Caco-2 (cell line): Measurements from ENCODE around the gene VSX1. TPM values are rescaled to one million over a fixed set of nuclear protein-coding genes. Genes with fewer than 3 reads are reported as not detected.

ENCODE experiments used
- BruUV-seq: library from RNA; stranded (reverse); fragments of 400-500 nt; replicated peaks from 2 replicates; lab custom pipeline; 2021; lab: Mats Ljungman, UMichigan
- CTCF ChIA-PET: fragments of 300-600 bp; sonication (Branson Sonifier 250); formaldehyde crosslinking; loops from one replicate; lab custom pipeline; 2022; ENCODE audit warnings: antibody characterized with exemption; lab: Charles Lee
- POLR2A ChIA-PET: fragments of 300-600 bp; sonication (Branson Sonifier 250); formaldehyde crosslinking; loops from one replicate; lab custom pipeline; 2022; ENCODE audit warnings: antibody characterized with exemption; lab: Charles Lee
- DNase-seq, 2 experiments: peaks; one replicate each; pipeline versions ENCODE4 v3.0.0 to v3.0.0-alpha.2; 2020 to 2022
- H3K27me3 ChIP-seq: replicated peaks from 2 replicates; pipeline ENCODE4 v1.6.0; 2011; ENCODE audit warnings: low read length; ENCODE audit not compliant: control insufficient read depth, insufficient read depth
- H3K36me3 ChIP-seq: 2 replicates; pipeline ENCODE4 v1.5.1; 2011; ENCODE audit warnings: low read length; ENCODE audit not compliant: control insufficient read depth, insufficient read depth
- H3K4me1 ChIP-seq: fragments of 250-450 bp; sonication (Bioruptor Pico); 2 replicates; pipeline ENCODE4 v1.5.1; 2020; ENCODE audit warnings: mild to moderate bottlenecking
- H3K4me3 ChIP-seq: 2 replicates; pipeline ENCODE4 v1.5.1; 2011; ENCODE audit warnings: low read depth, mild to moderate bottlenecking, control low read depth, low read length
- H3K9me3 ChIP-seq: fragments of 250-450 bp; sonication (Bioruptor Pico); 2 replicates; pipeline ENCODE4 v1.5.1; 2020; ENCODE audit warnings: mild to moderate bottlenecking, moderate library complexity
- H3K27ac Mint-ChIP-seq: one replicate; pipeline ENCODE4 v1.8.0; 2022; ENCODE audit warnings: mixed read lengths; ENCODE audit not compliant: unreplicated experiment
- H3K27me3 Mint-ChIP-seq: one replicate; pipeline ENCODE4 v1.8.0; 2022; ENCODE audit warnings: mixed read lengths; ENCODE audit not compliant: insufficient read depth, unreplicated experiment
- H3K36me3 Mint-ChIP-seq: one replicate; pipeline ENCODE4 v1.8.0; 2022; ENCODE audit warnings: mild to moderate bottlenecking, mixed read lengths; ENCODE audit not compliant: insufficient read depth, unreplicated experiment
- H3K4me1 Mint-ChIP-seq: one replicate; pipeline ENCODE4 v1.8.0; 2022; ENCODE audit warnings: low read depth, mixed read lengths; ENCODE audit not compliant: unreplicated experiment
- H3K4me3 Mint-ChIP-seq: one replicate; pipeline ENCODE4 v1.8.0; 2022; ENCODE audit warnings: mild to moderate bottlenecking, moderate library complexity, mixed read lengths; ENCODE audit not compliant: unreplicated experiment
- H3K9me3 Mint-ChIP-seq: one replicate; pipeline ENCODE4 v1.8.0; 2022; ENCODE audit warnings: mixed read lengths; ENCODE audit not compliant: unreplicated experiment
- intact Hi-C: fragments of 100-400 bp; cut with micrococcal nuclease; formaldehyde crosslinking; loops from one replicate; pipeline ENCODE4 v1.10.0; 2022; ENCODE audit not compliant: unreplicated experiment
- total RNA-seq: library from RNA; stranded (reverse); gene quantifications from 2 replicates; pipeline ENCODE4 v1.2.3, GENCODE V29; 2022
- TF ChIP-seq, protein P1 (sequence below), 2 experiments: fragments of 200-600 bp in 1 of 2; IDR thresholded peaks; 1 replicate in 1 of 2; 2 replicates in 1 of 2; pipeline versions ENCODE4 v1.5.1 to v1.8.0; 2011 to 2022; ENCODE audit warnings: antibody characterized with exemption in 1 of 2, control low read depth in 1 of 2, inconsistent platforms in 1 of 2, low read depth in 1 of 2, low read length in 1 of 2, mild to moderate bottlenecking in 1 of 2, moderate library complexity in 1 of 2; ENCODE audit not compliant: insufficient read depth in 1 of 2, severe bottlenecking in 1 of 2, unreplicated experiment in 1 of 2

VSX1 gene
- total RNA-seq, 1 experiment from 2014 or later: not detected

DNA sequence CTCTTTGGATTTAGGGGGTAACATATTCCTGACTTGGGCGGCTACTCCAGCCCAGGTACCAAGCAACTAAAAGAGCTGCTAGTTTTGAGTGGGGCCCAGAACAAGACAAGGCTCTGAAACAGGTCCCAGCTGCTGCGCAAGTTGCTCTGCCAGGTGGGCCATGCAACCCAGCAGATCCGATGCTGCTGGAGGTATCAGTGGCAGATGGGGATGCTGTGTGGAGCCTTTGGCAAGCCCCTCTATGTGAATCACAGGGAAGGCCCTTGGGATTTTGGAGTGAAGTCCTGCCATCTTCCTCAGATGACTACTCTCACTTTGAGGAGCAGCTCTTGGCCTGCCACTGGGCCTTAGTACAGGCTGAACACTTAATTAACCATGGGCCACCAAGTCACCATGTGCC is 43.7 kb upstream of the VSX1 start:
- H3K27me3 Mint-ChIP-seq: peaks cover 2% of the 10 kb centered on the region
- peaks cover 2% of the 10 kb centered on the region for H3K36me3 Mint-ChIP-seq
- Histone ChIP-seq H3K27me3 (no peaks in the 10 kb centered on the region), H3K9me3 (no peaks in the 10 kb centered on the region), H3K4me1 (no peaks in the 10 kb centered on the region), H3K36me3 (no peaks in the 10 kb centered on the region), H3K4me3 (no peak overlapping the region)
- no peak overlapping the region for H3K27ac Mint-ChIP-seq
- H3K9me3 Mint-ChIP-seq: no peaks in the 10 kb centered on the region
- no peak for DNase-seq
- ChIA-PET POLR2A (no interaction called here), CTCF (no interaction called here)
- peaks cover 12% of the 10 kb centered on the region for H3K4me1 Mint-ChIP-seq
- intact Hi-C loops: no loop called here
- TF ChIP-seq, protein P1, sequence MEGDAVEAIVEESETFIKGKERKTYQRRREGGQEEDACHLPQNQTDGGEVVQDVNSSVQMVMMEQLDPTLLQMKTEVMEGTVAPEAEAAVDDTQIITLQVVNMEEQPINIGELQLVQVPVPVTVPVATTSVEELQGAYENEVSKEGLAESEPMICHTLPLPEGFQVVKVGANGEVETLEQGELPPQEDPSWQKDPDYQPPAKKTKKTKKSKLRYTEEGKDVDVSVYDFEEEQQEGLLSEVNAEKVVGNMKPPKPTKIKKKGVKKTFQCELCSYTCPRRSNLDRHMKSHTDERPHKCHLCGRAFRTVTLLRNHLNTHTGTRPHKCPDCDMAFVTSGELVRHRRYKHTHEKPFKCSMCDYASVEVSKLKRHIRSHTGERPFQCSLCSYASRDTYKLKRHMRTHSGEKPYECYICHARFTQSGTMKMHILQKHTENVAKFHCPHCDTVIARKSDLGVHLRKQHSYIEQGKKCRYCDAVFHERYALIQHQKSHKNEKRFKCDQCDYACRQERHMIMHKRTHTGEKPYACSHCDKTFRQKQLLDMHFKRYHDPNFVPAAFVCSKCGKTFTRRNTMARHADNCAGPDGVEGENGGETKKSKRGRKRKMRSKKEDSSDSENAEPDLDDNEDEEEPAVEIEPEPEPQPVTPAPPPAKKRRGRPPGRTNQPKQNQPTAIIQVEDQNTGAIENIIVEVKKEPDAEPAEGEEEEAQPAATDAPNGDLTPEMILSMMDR (IDR thresholded peaks at IDR 0.05; ENCODE audit: insufficient read depth in 1 of 2, low read depth in 1 of 2, low read length in 1 of 2, severe bottlenecking in 1 of 2, unreplicated experiment in 1 of 2): no peak
- BruUV-seq: no TSS peak
- no peak overlapping the region for H3K4me3 Mint-ChIP-seq

DNA sequence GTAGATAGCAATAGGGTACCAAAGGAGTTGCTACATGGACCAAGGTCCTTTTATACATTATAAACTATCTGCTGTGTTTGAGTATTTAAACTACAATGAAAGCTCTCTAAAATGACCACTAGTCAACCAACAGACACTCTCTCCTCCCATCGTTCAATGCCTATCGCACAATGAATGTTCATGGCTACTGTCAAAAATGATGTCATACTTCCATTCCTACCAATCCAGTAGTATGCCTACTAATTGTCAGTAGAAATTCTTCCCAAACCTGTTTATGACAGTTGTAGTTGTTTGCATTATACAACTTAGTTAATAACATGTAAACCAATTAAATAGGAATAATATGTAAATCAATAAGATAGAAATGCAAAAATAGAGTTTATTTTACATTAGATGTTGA is 39.0 kb upstream of the VSX1 start:
- Histone ChIP-seq H3K4me3 (no peak overlapping the region), H3K9me3 (no peaks in the 10 kb centered on the region), H3K4me1 (no peaks in the 10 kb centered on the region; the same call in 1 of the 2 replicates), H3K27me3 (no peaks in the 10 kb centered on the region), H3K36me3 (no peaks in the 10 kb centered on the region)
- BruUV-seq: no TSS peak
- intact Hi-C loops: no loop called here
- DNase-seq: no peak
- Mint-ChIP-seq H3K4me3 (no peak overlapping the region), H3K9me3 (no peaks in the 10 kb centered on the region), H3K4me1 (peaks cover 6% of the 10 kb centered on the region), H3K27me3 (peaks cover 7% of the 10 kb centered on the region), H3K36me3 (no peaks in the 10 kb centered on the region), H3K27ac (no peak overlapping the region)
- CTCF ChIA-PET: no interaction called here
- POLR2A ChIA-PET: no interaction called here
- TF ChIP-seq, protein P1 (IDR thresholded peaks at IDR 0.05; ENCODE audit: insufficient read depth in 1 of 2, low read depth in 1 of 2, low read length in 1 of 2, severe bottlenecking in 1 of 2, unreplicated experiment in 1 of 2): no peak

DNA sequence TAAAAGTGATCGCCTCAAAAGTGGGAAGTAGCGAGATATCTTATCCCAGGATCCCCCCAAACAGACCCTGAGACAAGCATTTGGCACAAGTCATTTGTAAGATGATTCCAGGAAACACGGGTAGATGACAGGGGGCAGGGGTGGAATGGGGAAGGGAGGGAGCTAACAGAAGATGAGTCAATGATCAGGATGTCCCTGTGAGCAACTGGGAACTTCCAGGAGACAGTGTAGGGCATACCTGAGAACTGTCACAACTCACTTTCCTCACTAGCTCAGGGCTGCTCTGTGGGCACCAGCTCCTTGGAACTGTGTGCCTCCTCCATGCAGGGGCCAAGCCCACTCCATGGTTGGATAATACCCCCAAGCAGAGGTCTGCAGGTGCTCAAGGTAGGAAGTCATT is 38.5 kb upstream of the VSX1 start:
- Mint-ChIP-seq H3K9me3 (no peaks in the 10 kb centered on the region), H3K36me3 (no peaks in the 10 kb centered on the region), H3K4me1 (peaks cover 6% of the 10 kb centered on the region), H3K27ac (no peak overlapping the region), H3K4me3 (no peak overlapping the region), H3K27me3 (peaks cover 7% of the 10 kb centered on the region)
- intact Hi-C loops: no loop called here
- BruUV-seq: no TSS peak
- no peaks in the 10 kb centered on the region for H3K9me3 ChIP-seq
- no peak for DNase-seq
- H3K27me3 ChIP-seq: no peaks in the 10 kb centered on the region
- peaks cover 4% of the 10 kb centered on the region for H3K4me1 ChIP-seq
- POLR2A ChIA-PET: no interaction called here
- no peak overlapping the region for H3K4me3 ChIP-seq
- H3K36me3 ChIP-seq: no peaks in the 10 kb centered on the region
- CTCF ChIA-PET: no interaction called here
- TF ChIP-seq, protein P1 (IDR thresholded peaks at IDR 0.05; ENCODE audit: insufficient read depth in 1 of 2, low read depth in 1 of 2, low read length in 1 of 2, severe bottlenecking in 1 of 2, unreplicated experiment in 1 of 2): no peak
